Right cardiac atrium (tissue), 5 donors: ENCODE results near the gene FTO. TPM values are rescaled to one million over a fixed set of nuclear protein-coding genes. Genes with fewer than 3 reads are reported as not detected.

ENCODE experiments used
- ATAC-seq, 2 donors: fragments of 200-7000 bp; cut with Tn5 transposase; one replicate each; pipeline versions ENCODE4 v1.8.0 to v1.9.1; 2020; ENCODE audit warnings: moderate library complexity in 2 of 2, mild to moderate bottlenecking in 1 of 2
- DNase-seq, 3 donors: peaks; one replicate each; pipeline ENCODE4 v3.0.0-alpha.2; 2020
- H3K27ac ChIP-seq: one replicate; pipeline ENCODE4 v1.5.1; 2013; ENCODE audit warnings: mild to moderate bottlenecking, low read length, control low read depth, moderate library complexity
- H3K27me3 ChIP-seq: one replicate; pipeline ENCODE4 v1.6.1; 2013; ENCODE audit not compliant: control insufficient read depth, insufficient read depth
- H3K4me1 ChIP-seq: one replicate; pipeline ENCODE4 v1.6.1; 2013; ENCODE audit warnings: low read length; ENCODE audit not compliant: control insufficient read depth, insufficient read depth
- H3K4me3 ChIP-seq: one replicate; pipeline ENCODE4 v1.5.1; 2013; ENCODE audit warnings: low read length, control low read depth
- H3K9me3 ChIP-seq: one replicate; pipeline ENCODE4 v1.6.1; 2013; ENCODE audit warnings: low read length; ENCODE audit not compliant: control insufficient read depth
- WGBS: extraction: QIAGEN DNeasy Blood & Tissue Kit; methylation state at CpG from one replicate; pipeline ENCODE4 v1.1.7; 2013; 5-methylcytosine and 5-hydroxymethylcytosine counted together
- intact Hi-C, 4 donors: fragments of 100-400 bp; cut with DNase I; formaldehyde crosslinking; loops; one replicate each; pipeline versions ENCODE4 v1.11.0 to v1.14.0; 2022 to 2023
- polyA plus RNA-seq: library from polyadenylated mRNA; stranded (reverse); fragments of 200-250 nt; gene quantifications from one replicate; pipeline ENCODE4 v1.2.3, GENCODE V29; 2013
- total RNA-seq, 4 donors: library from RNA; stranded (reverse); fragmentation: NEBNext Ultra II Directional; extraction: Animal tissue kit (Norgen Biotek cat#: 25700); gene quantifications; one replicate each; pipeline ENCODE4 v1.2.1, GENCODE V29; 2021
- donor health status: healthy with polysubstance abuse.
- donor health status: DM: no; HTN: yes; CAD: no.
- donor health status: DM: no; HTN: no; CAD: no.
- donor health status: DM: no; HTN: yes; CAD: no; lungs with severe emphysema.
- donor health status: DM: yes; HTN: yes; CAD: no.

The FTO gene
- total and polyA plus RNA-seq, 5 donors = 21.9 to 86.3 (median 78.2) TPM

DNA sequence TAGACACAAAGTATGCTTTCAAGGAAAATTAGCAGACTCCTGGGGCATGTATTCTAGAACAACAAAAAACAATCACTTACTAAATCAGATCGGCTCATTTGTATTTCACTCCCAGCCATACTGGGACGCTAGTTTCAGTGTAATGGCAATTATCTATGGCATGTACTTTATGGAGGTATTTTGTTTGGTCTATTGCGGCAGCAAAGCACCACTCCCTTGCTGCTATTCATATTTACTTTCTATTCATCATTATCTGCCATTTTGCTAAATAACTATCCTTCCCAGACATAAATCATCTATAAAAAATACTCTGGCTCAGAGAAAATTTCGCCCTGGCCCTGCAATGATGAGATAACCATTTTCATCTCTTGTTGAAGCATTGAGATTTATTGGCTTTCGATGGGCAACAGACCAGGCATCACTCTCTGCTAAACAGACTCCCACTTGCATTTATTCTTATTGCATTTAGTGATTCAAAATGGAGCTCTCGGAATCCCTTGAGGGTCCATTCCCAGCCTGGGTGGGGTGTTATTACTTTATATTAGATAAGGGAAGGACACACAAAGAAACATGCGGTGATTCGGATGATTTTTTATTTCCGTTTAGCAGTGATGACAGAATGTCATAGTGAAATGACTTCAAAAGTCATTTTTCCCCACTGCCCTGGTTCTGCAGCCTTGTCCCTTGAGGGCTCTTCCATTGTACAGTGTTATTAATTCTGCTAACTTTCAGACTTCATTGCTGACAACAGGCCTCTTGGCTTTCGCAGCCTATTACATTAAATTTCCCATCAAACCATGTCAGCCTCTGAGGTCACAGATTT lies 356.9 kb downstream of the FTO start:
- no peak for DNase-seq
- Histone ChIP-seq H3K27me3 (no peaks in the 10 kb centered on the region), H3K4me1 (peaks cover 6% of the 10 kb centered on the region), H3K27ac (no peak overlapping the region), H3K9me3 (no peaks in the 10 kb centered on the region), H3K4me3 (no peak overlapping the region)
- ATAC-seq = peak; percentile 21 to 48
- 78% methylated on average over 10 of the region's 10 CpGs for WGBS
- intact Hi-C loops = no loop called here

DNA sequence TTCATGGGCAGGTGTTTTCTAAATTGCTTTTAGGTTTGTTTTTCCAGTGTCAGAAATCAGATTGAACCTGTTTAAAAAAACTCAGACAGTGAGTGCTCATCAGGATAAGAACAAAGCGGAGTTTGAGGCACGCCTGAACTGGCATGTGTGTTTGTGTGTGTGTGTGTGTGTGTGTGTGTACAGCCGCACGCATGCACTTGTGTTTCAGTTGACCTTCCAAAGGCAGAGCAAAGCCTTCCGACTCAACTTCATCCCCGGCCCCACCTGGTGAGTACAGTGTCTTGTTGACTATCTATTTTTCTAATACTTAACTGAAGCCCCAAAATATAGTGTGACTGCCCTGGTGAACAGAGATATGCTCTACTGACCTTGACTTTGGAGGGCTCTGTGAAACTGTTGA lies 357.5 kb downstream of the FTO start:
- intact Hi-C loops = no loop called here
- WGBS = 98% methylated on average over 6 of the region's 6 CpGs
- Histone ChIP-seq H3K4me3 (no peak overlapping the region), H3K4me1 (peaks cover 10% of the 10 kb centered on the region), H3K9me3 (no peaks in the 10 kb centered on the region), H3K27ac (no peak overlapping the region), H3K27me3 (no peaks in the 10 kb centered on the region)
- DNase-seq (no peak), ATAC-seq (no peak)

DNA sequence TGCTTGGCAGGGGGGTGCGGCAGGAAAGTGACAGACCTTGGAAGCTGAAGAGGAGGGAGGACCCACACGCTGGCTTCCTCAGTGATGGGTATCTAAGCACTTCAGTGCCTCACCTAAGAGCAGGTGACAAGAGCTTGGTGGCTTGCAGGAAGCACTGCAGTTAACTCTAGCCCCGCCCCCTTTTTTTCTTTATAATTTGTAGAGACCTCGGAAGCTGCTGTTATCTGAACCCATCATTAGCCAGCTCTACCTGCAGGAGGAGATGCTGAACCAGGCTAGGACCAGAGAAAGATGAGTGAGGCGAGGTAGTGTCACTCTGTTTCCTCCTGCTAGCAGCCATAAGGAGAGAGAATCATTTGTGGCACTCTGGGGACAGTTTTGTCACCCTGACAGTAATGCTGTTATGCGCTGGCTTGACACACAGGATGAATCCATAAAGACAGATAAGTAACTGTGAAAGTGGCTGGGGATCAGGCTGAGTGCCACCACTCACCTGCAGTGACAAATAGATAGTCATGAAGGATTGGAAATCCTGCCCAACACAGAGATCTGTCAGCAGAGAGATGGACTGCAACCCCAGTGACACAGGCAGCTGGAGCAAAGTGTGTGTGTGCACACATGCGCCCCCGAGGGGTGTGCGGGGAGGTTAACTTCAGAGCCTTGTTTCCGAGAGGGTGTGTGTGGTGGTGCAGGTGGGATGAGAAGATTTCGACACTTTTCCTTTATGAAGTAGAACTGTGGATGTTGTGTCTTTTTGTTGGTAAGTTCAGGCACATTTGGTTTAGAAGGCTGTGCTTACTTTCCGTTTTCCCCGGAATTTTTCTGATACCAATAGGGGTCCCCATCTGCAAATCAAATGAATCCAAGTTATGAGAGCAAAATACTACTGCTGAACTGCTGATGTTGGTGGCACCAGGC lies 358.7 kb downstream of the FTO start:
- peaks cover 13% of the 10 kb centered on the region for H3K4me1 ChIP-seq
- ATAC-seq (peak; percentile 64 to 78), DNase-seq (no peak)
- H3K27ac ChIP-seq = no peak overlapping the region
- H3K27me3 ChIP-seq = no peaks in the 10 kb centered on the region
- no peaks in the 10 kb centered on the region for H3K9me3 ChIP-seq
- intact Hi-C loops = no loop called here
- 61% methylated on average over 13 of the region's 13 CpGs for WGBS
- peak overlapping the region; percentile 14 for H3K4me3 ChIP-seq

DNA sequence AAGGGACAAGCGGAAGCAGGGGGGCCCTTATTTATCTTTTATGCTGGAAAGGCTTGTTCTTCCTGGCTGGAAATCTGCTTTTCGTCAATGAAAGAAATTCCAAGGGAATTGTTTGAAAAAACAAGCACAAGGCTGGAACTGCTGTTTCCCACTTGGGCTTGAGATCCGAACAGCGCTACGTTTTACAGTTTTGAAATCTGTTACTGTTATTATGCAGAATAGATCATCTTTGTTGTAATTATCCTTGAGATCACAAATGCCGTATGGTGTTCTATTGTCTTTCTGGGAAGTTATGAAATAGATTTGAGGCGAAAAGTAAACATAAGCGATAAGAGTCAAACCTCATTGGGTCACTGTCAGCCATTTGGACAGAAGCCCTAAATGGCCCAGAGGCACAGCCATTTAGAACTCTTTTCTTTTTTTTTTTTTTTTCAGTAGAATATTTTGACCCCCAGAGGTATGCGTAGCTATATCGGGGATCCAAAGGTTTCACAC lies 359.4 kb downstream of the FTO start:
- intact Hi-C loops = no loop called here
- peak in 1 of 3 donors; percentile 59 for DNase-seq
- no peaks in the 10 kb centered on the region for H3K27me3 ChIP-seq
- H3K27ac ChIP-seq = no peak overlapping the region
- peak overlapping the region; percentile 14 for H3K4me3 ChIP-seq
- WGBS = 45% methylated on average over 10 of the region's 10 CpGs
- H3K9me3 ChIP-seq = no peaks in the 10 kb centered on the region
- peaks cover 13% of the 10 kb centered on the region for H3K4me1 ChIP-seq
- peak; percentile 23 to 29 for ATAC-seq

DNA sequence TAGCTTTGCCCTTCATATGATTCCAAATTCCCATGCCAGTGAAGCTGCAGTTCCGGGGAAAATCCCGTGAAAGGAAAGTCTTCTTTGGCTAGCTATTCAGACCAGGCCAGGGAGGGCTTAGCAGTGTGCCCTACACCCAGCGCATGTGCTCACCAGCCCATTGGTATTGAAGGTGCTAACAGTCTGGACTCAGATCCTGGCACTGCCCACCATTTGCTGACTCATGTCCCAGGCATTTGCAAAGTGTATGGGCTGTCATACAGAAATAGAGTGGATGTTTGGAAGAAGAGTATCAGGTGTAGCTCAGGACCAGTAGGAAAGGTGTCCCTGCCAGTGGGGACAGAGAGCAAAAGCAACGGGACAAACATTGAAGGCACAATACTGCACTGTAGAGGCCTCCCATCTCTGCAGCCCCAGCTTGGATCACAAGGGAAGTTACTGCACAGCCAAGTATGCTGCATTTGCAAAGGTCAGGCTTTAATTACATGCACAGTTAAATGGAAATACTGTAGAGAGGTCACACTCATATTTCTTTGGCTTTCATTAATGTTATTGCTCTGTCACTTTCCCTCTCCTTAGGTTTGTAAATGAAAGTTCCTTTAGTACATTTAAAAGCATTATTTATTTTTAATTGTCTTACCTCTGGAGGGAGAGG lies 362.6 kb downstream of the FTO start:
- 86% methylated on average over 4 of the region's 4 CpGs for WGBS
- DNase-seq (no peak), ATAC-seq (peak in 1 of 2 donors; percentile 43)
- H3K4me1 ChIP-seq = peaks cover 11% of the 10 kb centered on the region
- no peaks in the 10 kb centered on the region for H3K9me3 ChIP-seq
- H3K4me3 ChIP-seq = no peak overlapping the region
- H3K27me3 ChIP-seq = no peaks in the 10 kb centered on the region
- no peak overlapping the region for H3K27ac ChIP-seq
- intact Hi-C loops = no loop called here

DNA sequence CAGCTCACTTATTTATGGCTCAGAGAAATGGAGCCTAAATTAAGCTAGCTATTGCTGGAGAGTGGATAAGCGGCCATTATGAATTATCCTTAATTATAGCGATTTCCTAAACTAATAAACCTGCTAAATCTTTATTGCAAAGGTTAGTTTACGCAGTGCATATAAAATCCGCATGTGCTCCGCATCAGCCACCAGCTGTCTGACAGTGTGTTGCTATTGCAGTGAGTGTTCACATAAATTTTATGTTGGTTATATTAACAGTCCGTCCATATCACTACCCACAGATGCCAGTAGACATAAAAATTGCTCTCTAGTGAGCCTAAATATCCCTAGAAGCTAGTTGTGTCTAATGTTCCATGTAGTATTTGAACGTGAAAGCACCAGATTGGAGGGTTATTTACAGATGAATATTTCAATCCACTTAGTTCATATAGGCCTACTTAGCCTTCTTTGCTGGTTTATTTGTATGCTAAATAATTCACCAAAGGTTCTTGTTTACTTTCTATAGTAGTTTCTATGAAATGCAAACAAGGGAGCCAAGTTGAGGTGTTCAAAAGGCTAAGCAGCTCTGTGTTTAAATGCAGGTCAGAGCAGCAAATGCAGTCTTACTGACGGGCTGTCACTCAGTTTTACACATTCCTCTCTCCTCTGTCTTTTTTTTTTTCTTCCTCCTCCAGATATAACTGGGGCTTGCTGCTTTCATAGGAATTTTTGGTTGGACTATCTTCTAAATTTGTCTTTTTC lies 363.5 kb downstream of the FTO start:
- H3K27ac ChIP-seq = no peak overlapping the region
- H3K4me1 ChIP-seq = peaks cover 9% of the 10 kb centered on the region
- DNase-seq (no peak), ATAC-seq (no peak)
- H3K9me3 ChIP-seq = no peaks in the 10 kb centered on the region
- intact Hi-C loops = no loop called here
- H3K4me3 ChIP-seq = no peak overlapping the region
- H3K27me3 ChIP-seq = no peaks in the 10 kb centered on the region
- WGBS = 94% methylated on average over 8 of the region's 8 CpGs

DNA sequence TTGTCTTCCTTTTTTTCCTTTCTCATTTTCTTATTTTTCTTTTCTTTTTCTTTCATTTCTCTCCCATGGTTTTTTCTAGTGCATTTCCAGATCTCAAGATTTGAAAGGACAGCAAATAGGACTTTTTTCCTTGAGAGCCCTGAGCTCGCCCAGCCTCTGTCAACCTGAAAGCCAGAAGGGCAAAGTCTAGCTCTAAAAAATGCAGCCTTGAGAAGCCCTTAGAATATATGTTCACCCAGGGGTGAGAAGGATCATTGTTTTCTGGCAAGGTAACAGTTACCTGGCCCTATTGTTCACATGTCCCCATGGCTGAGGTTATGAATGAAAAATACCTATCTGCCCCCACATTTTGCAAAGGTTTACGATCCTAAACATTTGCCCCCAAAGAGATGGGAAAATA lies 364.3 kb downstream of the FTO start:
- 98% methylated on average over 2 of the region's 2 CpGs for WGBS
- no peaks in the 10 kb centered on the region for H3K9me3 ChIP-seq
- DNase-seq = no peak
- peaks cover 8% of the 10 kb centered on the region for H3K4me1 ChIP-seq
- no peak overlapping the region for H3K27ac ChIP-seq
- ATAC-seq = no peak
- H3K4me3 ChIP-seq = no peak overlapping the region
- intact Hi-C loops = no loop called here
- H3K27me3 ChIP-seq = no peaks in the 10 kb centered on the region

DNA sequence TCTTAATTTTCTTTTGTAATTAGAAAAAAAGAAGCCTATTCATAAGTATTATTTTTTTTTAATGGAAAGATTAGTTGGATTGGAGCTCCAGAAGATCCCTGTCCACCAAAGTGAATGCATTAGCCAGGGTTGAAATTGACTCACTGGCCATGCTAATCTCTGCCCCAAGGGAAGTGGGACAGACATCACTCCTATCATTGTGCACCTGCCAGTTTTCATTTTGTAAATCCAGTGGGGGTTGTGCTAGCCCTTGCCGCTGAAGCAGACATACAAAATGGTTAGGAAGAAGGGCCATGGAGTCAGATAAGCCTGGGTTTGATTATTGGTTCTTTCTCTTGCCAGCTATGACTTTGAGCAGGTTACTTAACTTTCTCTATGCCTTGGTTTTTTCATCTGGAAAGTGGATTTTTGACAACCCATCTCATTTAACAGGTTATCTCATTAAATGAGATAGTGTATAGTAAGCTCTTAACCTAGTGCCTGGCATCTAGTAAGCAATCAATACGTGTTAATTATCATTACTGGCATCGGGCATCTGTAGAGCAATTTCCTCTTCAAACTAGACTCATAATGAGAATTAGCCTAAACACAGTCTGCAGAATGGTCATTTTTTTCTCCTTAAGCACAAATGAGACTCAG lies 365.8 kb downstream of the FTO start:
- intact Hi-C loops = no loop called here
- H3K4me3 ChIP-seq = no peak overlapping the region
- H3K4me1 ChIP-seq = peaks cover 8% of the 10 kb centered on the region
- no peak for ATAC-seq
- H3K9me3 ChIP-seq = no peaks in the 10 kb centered on the region
- no peaks in the 10 kb centered on the region for H3K27me3 ChIP-seq
- DNase-seq = no peak
- no peak overlapping the region for H3K27ac ChIP-seq
- 94% methylated on average over 3 of the region's 3 CpGs for WGBS

DNA sequence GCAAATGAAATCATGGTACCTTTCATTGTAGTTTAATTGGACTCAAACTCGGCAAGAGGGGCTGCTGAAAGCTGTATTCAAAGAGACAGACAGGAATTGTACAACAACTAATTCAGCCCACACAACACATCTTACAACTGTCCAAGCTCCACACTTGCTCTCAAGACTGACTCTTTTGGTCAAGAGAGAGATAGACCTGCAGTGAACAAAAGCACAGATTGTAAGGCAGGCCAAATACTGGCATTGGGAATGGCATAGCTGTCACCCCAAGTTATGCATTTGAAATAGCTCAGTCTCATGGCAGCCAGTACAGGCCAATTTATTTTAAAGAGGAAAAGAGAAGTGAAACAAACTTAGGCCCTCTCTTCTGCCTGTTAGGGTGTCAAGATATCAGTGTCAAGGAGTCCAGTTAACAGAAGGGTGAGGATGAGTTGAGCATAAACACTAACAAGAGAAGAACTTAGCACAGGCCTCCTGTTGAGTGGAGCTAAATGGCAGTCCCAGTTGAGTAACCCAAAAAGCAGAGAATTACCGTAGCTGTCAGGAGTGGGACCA lies 366.9 kb downstream of the FTO start:
- ATAC-seq = no peak
- no peaks in the 10 kb centered on the region for H3K27me3 ChIP-seq
- peaks cover 8% of the 10 kb centered on the region for H3K4me1 ChIP-seq
- no peak overlapping the region for H3K27ac ChIP-seq
- DNase-seq = no peak
- no peaks in the 10 kb centered on the region for H3K9me3 ChIP-seq
- WGBS = 91% methylated on average over 2 of the region's 2 CpGs
- H3K4me3 ChIP-seq = no peak overlapping the region
- intact Hi-C loops = no loop called here

DNA sequence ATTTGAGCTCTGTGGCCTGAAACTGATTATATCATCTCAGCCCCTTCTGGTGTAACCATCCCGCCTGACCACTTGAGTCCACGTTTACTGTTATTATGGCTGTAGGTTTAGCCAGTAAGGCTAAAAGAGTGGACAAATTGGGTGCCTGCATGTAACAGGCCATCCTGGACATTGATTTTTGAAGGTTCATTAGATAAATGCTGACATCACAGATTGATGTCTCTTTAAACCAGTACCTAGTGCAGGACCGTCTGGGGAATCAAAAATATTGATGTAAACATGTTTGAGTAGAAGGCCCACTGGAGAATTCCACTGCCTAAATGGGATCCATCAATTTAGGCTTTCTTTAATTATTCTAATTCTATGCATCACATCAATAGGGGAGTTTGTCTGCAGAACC lies 367.6 kb downstream of the FTO start:
- Histone ChIP-seq H3K27me3 (no peaks in the 10 kb centered on the region), H3K4me1 (peaks cover 2% of the 10 kb centered on the region), H3K4me3 (no peak overlapping the region), H3K9me3 (no peaks in the 10 kb centered on the region), H3K27ac (no peak overlapping the region)
- intact Hi-C loops = no loop called here
- ATAC-seq = no peak
- no peak for DNase-seq
- 97% methylated on average over 3 of the region's 3 CpGs for WGBS
